Aorta (tissue), 5 donors: ENCODE measurements around the gene SNAP91. TPM values are rescaled to one million over a fixed set of nuclear protein-coding genes. Genes with fewer than 3 reads are reported as not detected.

ENCODE experiments used
- ATAC-seq: fragments of 200-7000 bp; cut with Tn5 transposase; one replicate; pipeline ENCODE4 v1.9.1; 2022; ENCODE audit warnings: moderate library complexity; ENCODE audit not compliant: low FRiP score
- DNase-seq, 2 donors: peaks; one replicate each; pipeline ENCODE4 v3.0.0-alpha.2; 2020
- H3K27ac ChIP-seq, 2 donors: one replicate each; pipeline ENCODE4 v1.5.1; 2013; ENCODE audit warnings: low read length in 2 of 2, mild to moderate bottlenecking in 2 of 2, moderate library complexity in 2 of 2, control low read depth in 1 of 2, inconsistent platforms in 1 of 2, low read depth in 1 of 2
- H3K27me3 ChIP-seq, 2 donors: one replicate each; pipeline ENCODE4 v1.6.1; 2013; ENCODE audit warnings: control low read depth in 1 of 2, low read length in 1 of 2, mild to moderate bottlenecking in 1 of 2, moderate library complexity in 1 of 2; ENCODE audit not compliant: insufficient read depth in 2 of 2, control insufficient read depth in 1 of 2
- H3K36me3 ChIP-seq, 2 donors: one replicate each; pipeline ENCODE4 v1.6.1; 2013; ENCODE audit warnings: control low read depth in 1 of 2, low read length in 1 of 2, mild to moderate bottlenecking in 1 of 2; ENCODE audit not compliant: insufficient read depth in 2 of 2, control insufficient read depth in 1 of 2
- H3K4me1 ChIP-seq, 2 donors: one replicate each; pipeline ENCODE4 v1.6.1; 2013; ENCODE audit warnings: low read length in 2 of 2, control low read depth in 1 of 2, mild to moderate bottlenecking in 1 of 2, moderate library complexity in 1 of 2; ENCODE audit not compliant: insufficient read depth in 2 of 2, control insufficient read depth in 1 of 2
- H3K4me3 ChIP-seq, 2 donors: one replicate each; pipeline ENCODE4 v1.5.1; 2013; ENCODE audit warnings: low read length in 2 of 2, control low read depth in 1 of 2, mild to moderate bottlenecking in 1 of 2
- H3K9me3 ChIP-seq: one replicate; pipeline ENCODE4 v1.6.1; 2013; ENCODE audit warnings: mild to moderate bottlenecking, low read length; ENCODE audit not compliant: control insufficient read depth
- WGBS, 2 donors: extraction: QIAGEN DNeasy Blood & Tissue Kit; methylation state at CpG; one replicate each; pipeline ENCODE4 v1.1.7; 2013; 5-methylcytosine and 5-hydroxymethylcytosine counted together
- intact Hi-C, 2 donors: fragments of 100-400 bp; cut with DNase I; formaldehyde crosslinking; loops; one replicate each; pipeline versions ENCODE4 v1.14.2 to v1.15.0; 2022
- polyA plus RNA-seq, 2 donors: library from polyadenylated mRNA; stranded (reverse); fragments of 200-250 nt; gene quantifications; one replicate each; pipeline ENCODE4 v1.2.3, GENCODE V29; 2013
- total RNA-seq, 2 donors: library from RNA; stranded (reverse); fragmentation: NEBNext Ultra II Directional; extraction: Animal tissue kit (Norgen Biotek cat#: 25700); gene quantifications; one replicate each; pipeline ENCODE4 v1.2.1, GENCODE V29; 2021
- donor health status: healthy with polysubstance abuse.
- donor health status: Bipolar disorder and iron deficiency.
- donor health status: DM: no; HTN: no; CAD: no.
- donor health status: DM: no; HTN: no; CAD: no.
- donor health status: DM: yes; HTN: yes; CAD: no.

Gene SNAP91
- total and polyA plus RNA-seq, 4 donors: 0.25 to 4.3 (median 1.3) TPM

DNA sequence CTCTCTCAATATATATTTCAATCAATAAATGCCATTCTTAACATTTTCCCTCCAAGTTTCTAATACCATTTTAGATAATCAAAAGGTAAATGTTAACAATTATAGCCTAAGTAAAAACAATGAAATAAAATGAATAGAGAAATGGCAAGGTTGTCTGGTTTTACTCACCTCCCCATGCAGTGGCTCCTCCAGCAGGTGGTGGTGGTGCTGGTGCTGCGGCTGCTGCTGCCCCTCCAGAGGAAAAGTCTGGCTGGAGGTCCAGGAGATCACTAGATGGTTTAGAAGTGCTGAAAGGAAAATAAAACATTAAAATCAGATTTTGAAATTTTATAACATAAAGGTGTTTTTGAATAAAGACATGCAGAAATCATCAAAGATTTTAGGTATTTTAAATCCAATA, 103.4 kb downstream of the SNAP91 start:
- DNase-seq (no peak), ATAC-seq (no peak)
- Histone ChIP-seq H3K9me3 (no peaks in the 10 kb centered on the region), H3K36me3 (no peaks in the 10 kb centered on the region), H3K4me1 (no peaks in the 10 kb centered on the region), H3K4me3 (no peak overlapping the region), H3K27me3 (no peaks in the 10 kb centered on the region), H3K27ac (no peak overlapping the region)
- intact Hi-C loops: no loop called here
- 97 to 100% methylated on average over 1 of the region's 1 CpG for WGBS, 2 donors

DNA sequence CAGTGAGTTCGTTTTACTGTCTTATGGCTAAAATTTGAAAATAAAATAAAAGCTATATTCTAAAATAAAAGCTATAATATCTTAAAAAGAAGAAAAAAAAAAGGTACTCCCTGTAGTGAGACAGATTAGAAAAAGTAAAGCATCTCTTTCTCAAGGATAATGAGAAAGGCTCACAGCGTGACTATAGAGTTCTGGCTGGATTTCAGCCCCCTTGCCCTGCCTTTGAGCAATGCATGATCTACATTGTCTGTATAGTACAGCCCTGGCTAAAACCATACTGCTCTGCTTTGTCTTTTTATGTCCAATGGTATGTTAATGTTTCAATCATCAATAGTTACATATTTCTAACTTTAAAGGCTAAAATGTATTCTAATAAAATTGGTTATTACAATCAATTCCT, 105.3 kb downstream of the SNAP91 start:
- Histone ChIP-seq H3K4me1 (no peaks in the 10 kb centered on the region), H3K27me3 (no peaks in the 10 kb centered on the region), H3K4me3 (no peak overlapping the region), H3K36me3 (no peaks in the 10 kb centered on the region), H3K9me3 (no peaks in the 10 kb centered on the region), H3K27ac (no peak overlapping the region)
- ATAC-seq: no peak
- no peak for DNase-seq
- intact Hi-C loops: no loop called here
- 88 to 93% methylated on average over 2 of the region's 2 CpGs for WGBS, 2 donors

DNA sequence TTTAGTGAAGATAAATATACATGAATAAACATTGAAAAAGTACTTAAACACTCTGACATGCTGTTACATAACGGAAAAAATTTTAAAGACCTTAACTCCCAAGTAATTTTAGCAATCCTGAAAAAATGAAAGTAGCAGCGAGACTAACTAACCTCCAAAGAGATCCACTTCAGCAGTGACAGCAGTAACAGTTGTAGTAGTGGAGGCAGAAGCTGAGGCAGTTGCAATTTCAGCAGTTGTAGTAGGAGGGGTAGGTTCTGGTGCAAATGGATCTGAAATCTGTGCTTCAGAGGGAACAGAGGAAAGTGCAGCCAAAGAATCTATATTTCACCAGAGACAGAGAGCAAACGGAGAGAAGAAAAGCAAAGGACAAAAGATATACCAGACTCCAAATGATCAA, 107.8 kb downstream of the SNAP91 start:
- Histone ChIP-seq H3K4me1 (no peaks in the 10 kb centered on the region), H3K4me3 (no peak overlapping the region), H3K27ac (no peak overlapping the region), H3K36me3 (no peaks in the 10 kb centered on the region), H3K27me3 (no peaks in the 10 kb centered on the region), H3K9me3 (no peaks in the 10 kb centered on the region)
- intact Hi-C loops: no loop called here
- ATAC-seq: no peak
- WGBS, 2 donors: 36% methylated on average over 3 of the region's 3 CpGs
- DNase-seq: no peak

DNA sequence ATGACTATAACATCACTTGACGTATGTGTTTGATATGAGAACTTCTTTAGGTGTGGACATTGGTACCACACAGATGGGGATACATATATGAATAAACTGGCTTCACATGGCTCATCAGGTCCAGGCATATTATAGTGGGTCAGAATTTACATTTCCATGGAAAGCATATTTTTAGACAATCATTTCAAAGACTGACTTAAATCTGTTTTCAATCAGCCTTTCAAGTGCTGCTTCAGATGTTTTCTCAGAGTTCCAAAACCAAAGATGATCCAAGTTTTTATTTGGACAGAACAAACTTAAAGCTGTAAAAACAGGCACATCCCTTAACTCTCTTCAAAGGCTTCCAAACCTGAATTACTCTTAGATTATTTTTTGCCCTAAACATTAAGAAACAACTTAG, 108.4 kb downstream of the SNAP91 start:
- Histone ChIP-seq H3K4me1 (no peaks in the 10 kb centered on the region), H3K27ac (no peak overlapping the region), H3K4me3 (no peak overlapping the region), H3K9me3 (no peaks in the 10 kb centered on the region), H3K36me3 (no peaks in the 10 kb centered on the region), H3K27me3 (no peaks in the 10 kb centered on the region)
- DNase-seq (no peak), ATAC-seq (no peak)
- intact Hi-C loops: no loop called here
- 94 to 97% methylated on average over 1 of the region's 1 CpG for WGBS, 2 donors

DNA sequence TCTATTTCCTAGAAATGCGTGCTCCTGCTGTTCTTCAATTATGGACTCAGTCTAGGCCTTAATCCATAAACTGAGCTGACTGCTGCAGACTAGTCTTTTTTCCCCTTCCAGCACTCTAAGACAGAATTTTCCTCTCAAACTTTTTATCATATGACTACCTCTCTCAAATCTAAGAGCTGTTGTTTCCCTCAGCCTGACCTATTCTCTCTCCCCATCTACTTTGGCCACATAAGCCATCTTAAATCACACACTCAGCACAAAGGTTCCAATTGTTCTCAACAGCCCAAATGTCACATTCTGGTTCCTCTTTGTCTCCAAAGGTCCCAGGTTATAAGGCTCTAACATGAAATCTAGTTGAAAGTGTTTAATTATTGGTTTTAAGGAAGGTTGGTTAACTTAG, 111.4 kb downstream of the SNAP91 start:
- H3K36me3 ChIP-seq: no peaks in the 10 kb centered on the region
- ATAC-seq: no peak
- H3K27ac ChIP-seq: no peak overlapping the region
- H3K9me3 ChIP-seq: no peaks in the 10 kb centered on the region
- no peak for DNase-seq
- 94 to 97% methylated on average over 1 of the region's 1 CpG for WGBS, 2 donors
- H3K4me3 ChIP-seq: no peak overlapping the region
- intact Hi-C loops: no loop called here
- H3K27me3 ChIP-seq: no peaks in the 10 kb centered on the region
- H3K4me1 ChIP-seq: no peaks in the 10 kb centered on the region

DNA sequence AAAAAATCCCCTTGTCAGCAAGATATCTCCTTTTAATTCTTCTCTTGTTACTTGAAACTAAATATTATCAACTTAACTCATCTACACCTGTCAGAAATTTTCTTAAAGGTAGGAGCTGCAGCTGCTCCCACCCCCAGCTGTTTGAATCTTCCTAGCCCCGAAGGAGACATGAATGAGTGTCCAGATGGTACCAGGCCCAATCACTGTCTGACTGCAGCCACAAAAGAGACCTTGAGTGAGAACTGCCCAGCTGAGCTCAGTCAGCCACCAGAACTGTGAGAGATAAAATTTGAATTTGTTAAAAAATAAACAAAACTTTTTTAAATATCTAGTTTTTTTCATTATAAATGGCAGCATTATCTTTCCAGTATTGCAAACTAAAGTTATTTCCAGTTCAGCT, 111.8 kb downstream of the SNAP91 start:
- no peaks in the 10 kb centered on the region for H3K27me3 ChIP-seq
- DNase-seq: no peak
- H3K4me1 ChIP-seq: no peaks in the 10 kb centered on the region
- H3K27ac ChIP-seq: no peak overlapping the region
- H3K9me3 ChIP-seq: no peaks in the 10 kb centered on the region
- intact Hi-C loops: no loop called here
- no peak overlapping the region for H3K4me3 ChIP-seq
- H3K36me3 ChIP-seq: no peaks in the 10 kb centered on the region
- ATAC-seq: no peak
- WGBS, 2 donors: 74 to 79% methylated on average over 1 of the region's 1 CpG

DNA sequence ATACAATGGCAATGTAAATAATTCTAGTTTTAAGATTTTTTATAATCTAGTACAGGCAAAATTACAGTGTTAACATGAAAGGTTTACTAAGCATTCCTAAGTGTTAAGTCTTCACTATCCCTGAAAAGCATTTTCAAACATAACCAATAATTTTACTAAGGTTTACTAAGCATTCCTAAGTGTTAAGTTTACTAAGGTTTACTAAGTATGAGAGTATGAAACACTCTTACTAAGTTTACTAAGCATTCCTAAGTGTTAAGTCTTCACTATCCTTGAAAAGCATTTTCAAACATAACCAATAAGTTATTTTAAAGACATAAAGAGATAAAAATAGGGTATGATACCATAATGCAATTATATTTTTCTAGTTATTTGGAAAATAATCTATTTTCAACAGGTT, 114.0 kb downstream of the SNAP91 start:
- no peak overlapping the region for H3K27ac ChIP-seq
- intact Hi-C loops: no loop called here
- H3K4me1 ChIP-seq: no peaks in the 10 kb centered on the region
- no peaks in the 10 kb centered on the region for H3K36me3 ChIP-seq
- no peak overlapping the region for H3K4me3 ChIP-seq
- ATAC-seq (no peak), DNase-seq (no peak)
- no peaks in the 10 kb centered on the region for H3K27me3 ChIP-seq
- no peaks in the 10 kb centered on the region for H3K9me3 ChIP-seq

DNA sequence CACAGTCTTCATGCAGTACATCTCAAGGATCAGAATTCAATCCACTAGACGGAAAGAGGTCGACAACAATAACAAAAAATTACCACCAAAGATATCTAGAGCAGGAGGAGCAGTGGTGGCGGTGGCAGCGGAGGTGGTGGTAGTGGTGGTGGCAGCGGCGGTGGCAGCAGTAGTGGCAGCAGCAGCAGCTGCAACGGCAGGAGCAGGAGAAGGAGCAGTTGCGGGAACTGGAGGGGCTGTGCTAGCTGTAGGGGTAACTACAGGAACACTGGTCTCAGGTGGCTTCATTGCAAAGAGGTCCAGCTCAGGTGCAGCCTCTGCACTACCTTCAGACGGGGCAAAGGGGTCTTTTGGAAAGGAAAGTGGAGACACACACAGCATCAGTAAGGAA, 115.5 kb downstream of the SNAP91 start:
- no peaks in the 10 kb centered on the region for H3K4me1 ChIP-seq
- H3K27ac ChIP-seq: no peak overlapping the region
- H3K4me3 ChIP-seq: no peak overlapping the region
- 93% methylated on average over 9 of the region's 9 CpGs for WGBS, 2 donors
- H3K27me3 ChIP-seq: no peaks in the 10 kb centered on the region
- no peaks in the 10 kb centered on the region for H3K9me3 ChIP-seq
- ATAC-seq: no peak
- intact Hi-C loops: no loop called here
- no peak for DNase-seq
- no peaks in the 10 kb centered on the region for H3K36me3 ChIP-seq

DNA sequence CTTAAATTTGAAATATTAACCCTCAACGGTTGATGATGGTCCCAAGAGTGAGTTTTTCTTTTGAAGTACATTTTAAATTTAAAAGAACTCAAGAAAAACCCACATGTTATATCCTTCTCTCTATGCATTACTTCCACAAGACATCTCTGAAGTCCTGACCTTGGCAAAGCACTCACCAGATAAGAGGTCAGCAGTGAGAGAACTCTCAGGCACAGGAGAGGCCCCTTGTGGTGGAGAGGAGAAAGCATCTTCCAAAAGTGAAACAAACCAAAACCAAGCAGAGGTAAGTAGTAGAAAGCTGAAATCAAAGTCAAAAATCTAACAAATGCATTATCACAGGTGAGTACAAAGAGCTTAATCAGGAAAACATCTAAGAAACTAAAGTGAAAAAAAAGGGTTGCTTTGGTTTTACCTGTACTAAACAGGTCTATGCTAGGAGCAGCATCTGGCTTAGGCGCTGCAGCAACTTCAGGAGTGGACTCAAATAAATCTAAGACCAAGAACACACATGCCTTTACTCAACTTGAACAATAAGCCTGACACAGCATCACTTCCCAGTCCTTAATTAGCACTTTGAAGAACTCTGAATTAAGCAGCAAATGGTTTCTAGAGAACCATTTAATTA, 116.0 kb downstream of the SNAP91 start:
- Histone ChIP-seq H3K36me3 (no peaks in the 10 kb centered on the region), H3K9me3 (no peaks in the 10 kb centered on the region), H3K4me3 (no peak overlapping the region), H3K27ac (no peak overlapping the region), H3K27me3 (no peaks in the 10 kb centered on the region), H3K4me1 (no peaks in the 10 kb centered on the region)
- ATAC-seq: no peak
- intact Hi-C loops: no loop called here
- no peak for DNase-seq
- 58 to 76% methylated on average over 2 of the region's 2 CpGs for WGBS, 2 donors
